ENCODE data around the gene RBP3.

Gene RBP3

GRCh38 chr10:47364911-47365310 is 16.7 kb downstream of the RBP3 start:
- TF ChIP-seq, protein P1, sequence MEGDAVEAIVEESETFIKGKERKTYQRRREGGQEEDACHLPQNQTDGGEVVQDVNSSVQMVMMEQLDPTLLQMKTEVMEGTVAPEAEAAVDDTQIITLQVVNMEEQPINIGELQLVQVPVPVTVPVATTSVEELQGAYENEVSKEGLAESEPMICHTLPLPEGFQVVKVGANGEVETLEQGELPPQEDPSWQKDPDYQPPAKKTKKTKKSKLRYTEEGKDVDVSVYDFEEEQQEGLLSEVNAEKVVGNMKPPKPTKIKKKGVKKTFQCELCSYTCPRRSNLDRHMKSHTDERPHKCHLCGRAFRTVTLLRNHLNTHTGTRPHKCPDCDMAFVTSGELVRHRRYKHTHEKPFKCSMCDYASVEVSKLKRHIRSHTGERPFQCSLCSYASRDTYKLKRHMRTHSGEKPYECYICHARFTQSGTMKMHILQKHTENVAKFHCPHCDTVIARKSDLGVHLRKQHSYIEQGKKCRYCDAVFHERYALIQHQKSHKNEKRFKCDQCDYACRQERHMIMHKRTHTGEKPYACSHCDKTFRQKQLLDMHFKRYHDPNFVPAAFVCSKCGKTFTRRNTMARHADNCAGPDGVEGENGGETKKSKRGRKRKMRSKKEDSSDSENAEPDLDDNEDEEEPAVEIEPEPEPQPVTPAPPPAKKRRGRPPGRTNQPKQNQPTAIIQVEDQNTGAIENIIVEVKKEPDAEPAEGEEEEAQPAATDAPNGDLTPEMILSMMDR (IDR thresholded peaks at IDR 0.05; ENCODE audit: low read depth, low read length), result no peak
- DNase-seq (ENCODE audit: extremely low read depth, low read depth), result no peak

- TF ChIP-seq, protein P1 (IDR thresholded peaks at IDR 0.05; ENCODE audit: low read depth, low read length), result no peak
- DNase-seq (ENCODE audit: extremely low read depth, low read depth), result no peak
These were observed 17.4 kb downstream of the RBP3 start for GRCh38 chr10:47365431-47366180.

DNA sequence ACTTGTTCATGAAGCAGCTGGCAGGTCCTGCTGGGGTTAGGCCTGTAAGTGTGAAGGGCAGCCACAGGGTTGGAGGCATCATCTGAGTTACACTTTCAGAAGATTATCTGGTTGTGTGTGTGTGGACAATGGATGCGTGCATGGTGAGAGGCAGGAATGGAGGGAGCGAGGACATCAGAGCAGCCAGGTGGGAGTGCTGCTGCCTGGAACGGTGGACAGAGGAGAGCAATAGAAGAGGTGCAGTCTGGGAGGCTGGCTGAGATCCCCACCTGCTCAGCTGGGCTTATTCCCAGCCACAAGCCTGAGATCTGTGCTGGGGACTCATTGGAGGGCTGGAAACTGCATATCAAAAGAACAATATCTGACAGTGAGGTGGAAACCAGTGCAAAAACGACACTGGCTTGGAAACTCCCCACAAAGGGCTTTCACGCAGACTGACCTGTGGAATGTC is 18.0 kb downstream of the RBP3 start:
- DNase-seq (ENCODE audit: extremely low read depth, low read depth), result no peak
- TF ChIP-seq, protein P1 (IDR thresholded peaks at IDR 0.05; ENCODE audit: low read depth, low read length), result no peak

DNA sequence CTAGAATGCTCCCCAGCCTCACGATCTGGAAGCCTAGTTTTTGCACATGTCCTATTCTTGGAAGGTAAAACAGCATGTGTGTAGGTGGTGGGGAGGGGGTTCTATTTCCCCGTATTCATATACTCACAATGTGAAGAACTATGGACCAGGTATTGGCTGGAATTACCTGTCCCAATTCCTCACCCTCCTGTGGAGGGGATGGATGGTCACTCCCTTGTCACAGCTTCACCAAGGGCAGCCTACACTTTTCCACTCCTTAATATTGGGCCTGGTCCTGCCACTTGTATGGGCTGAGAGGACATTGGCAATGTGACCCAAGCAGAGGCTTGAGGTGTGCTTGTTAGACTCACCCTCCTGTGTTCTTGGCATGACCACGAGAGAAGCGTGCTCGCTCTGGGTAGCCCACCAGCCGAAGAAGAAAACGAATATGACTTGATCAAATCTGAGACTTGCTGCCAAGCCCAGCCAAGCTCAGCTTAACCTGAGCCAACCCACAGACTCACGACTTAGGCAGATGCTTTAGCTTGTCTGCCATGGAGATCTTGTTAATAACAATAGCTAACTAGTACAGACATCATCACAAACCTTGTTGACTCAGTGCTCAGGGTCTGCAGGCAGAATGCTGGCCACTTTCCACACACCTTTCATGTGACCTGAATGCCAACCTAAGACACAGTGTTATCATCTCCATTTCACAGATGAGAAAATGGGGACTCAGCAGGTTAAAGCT is 18.7 kb downstream of the RBP3 start:
- TF ChIP-seq, protein P1 (IDR thresholded peaks at IDR 0.05; ENCODE audit: low read depth, low read length), result no peak
- no peak for DNase-seq (ENCODE audit: extremely low read depth, low read depth)

- TF ChIP-seq, protein P1 (IDR thresholded peaks at IDR 0.05; ENCODE audit: low read depth, low read length), result no peak
- DNase-seq (ENCODE audit: extremely low read depth, low read depth), result no peak
These were observed 19.5 kb downstream of the RBP3 start for GRCh38 chr10:47367646-47368045.

- TF ChIP-seq, protein P1 (IDR thresholded peaks at IDR 0.05; ENCODE audit: low read depth, low read length), result no peak
- no peak for DNase-seq (ENCODE audit: extremely low read depth, low read depth)
These were observed 20.4 kb downstream of the RBP3 start for GRCh38 chr10:47368431-47369180.
